Measurements from ENCODE around the gene CFAP161. TPM values are rescaled to one million over a fixed set of nuclear protein-coding genes. Genes with fewer than 3 reads are reported as not detected.
A peak's percentile ranks its signal among the peaks of the same experiment; 100 is the strongest.

The CFAP161 gene
- total RNA-seq, 2 donors from 2014 or later: 2.9 TPM; not detected in 1

GRCh38 chr15:81175496-81175895 is 41.4 kb downstream of the CFAP161 start:
- H3K27me3 ChIP-seq (replicated peaks; ENCODE audit: insufficient read depth): no peaks in the 10 kb centered on the region
- no peak for DNase-seq (ENCODE audit: low spot score)
- H3K36me3 ChIP-seq: no peaks in the 10 kb centered on the region
- no peaks in the 10 kb centered on the region for H3K4me1 ChIP-seq (replicated peaks)
- H3K4me3 ChIP-seq: no peak overlapping the region
- TF ChIP-seq POLR2A (IDR thresholded peaks at IDR 0.05) (no peak), POLR2AphosphoS5 (IDR thresholded peaks at IDR 0.05) (no peak)
- TF ChIP-seq, protein P1, sequence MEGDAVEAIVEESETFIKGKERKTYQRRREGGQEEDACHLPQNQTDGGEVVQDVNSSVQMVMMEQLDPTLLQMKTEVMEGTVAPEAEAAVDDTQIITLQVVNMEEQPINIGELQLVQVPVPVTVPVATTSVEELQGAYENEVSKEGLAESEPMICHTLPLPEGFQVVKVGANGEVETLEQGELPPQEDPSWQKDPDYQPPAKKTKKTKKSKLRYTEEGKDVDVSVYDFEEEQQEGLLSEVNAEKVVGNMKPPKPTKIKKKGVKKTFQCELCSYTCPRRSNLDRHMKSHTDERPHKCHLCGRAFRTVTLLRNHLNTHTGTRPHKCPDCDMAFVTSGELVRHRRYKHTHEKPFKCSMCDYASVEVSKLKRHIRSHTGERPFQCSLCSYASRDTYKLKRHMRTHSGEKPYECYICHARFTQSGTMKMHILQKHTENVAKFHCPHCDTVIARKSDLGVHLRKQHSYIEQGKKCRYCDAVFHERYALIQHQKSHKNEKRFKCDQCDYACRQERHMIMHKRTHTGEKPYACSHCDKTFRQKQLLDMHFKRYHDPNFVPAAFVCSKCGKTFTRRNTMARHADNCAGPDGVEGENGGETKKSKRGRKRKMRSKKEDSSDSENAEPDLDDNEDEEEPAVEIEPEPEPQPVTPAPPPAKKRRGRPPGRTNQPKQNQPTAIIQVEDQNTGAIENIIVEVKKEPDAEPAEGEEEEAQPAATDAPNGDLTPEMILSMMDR (IDR thresholded peaks at IDR 0.05): no peak
- 84% methylated on average over 1 of the region's 1 CpG for WGBS
- no peak overlapping the region for H3K27ac ChIP-seq
- intact Hi-C loops (cut with DNase I): no loop called here
- H3K9me3 ChIP-seq: no peaks in the 10 kb centered on the region

GRCh38 chr15:81176291-81176893 is 42.3 kb downstream of the CFAP161 start:
- no peaks in the 10 kb centered on the region for H3K27me3 ChIP-seq (replicated peaks; ENCODE audit: insufficient read depth)
- no peak for DNase-seq (ENCODE audit: low spot score)

DNA sequence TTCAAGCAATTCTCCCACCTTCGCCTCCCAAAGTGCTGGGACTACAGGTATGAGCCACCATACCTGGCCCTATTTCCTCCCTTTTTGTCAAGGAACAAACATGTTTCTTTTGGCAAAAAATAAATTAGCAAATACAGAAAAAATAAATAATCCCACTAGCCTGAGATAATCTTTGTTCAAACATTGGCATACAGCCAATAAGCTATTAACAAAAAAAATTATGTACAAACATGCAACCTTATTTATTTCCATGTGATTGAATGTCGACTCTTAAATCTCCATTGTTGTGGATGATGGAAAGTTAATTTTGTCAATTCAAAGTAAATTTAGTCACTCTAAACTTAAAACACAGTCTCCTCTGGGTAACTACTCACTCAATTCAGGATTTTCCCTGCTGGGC is 44.3 kb downstream of the CFAP161 start:
- no peak overlapping the region for H3K4me3 ChIP-seq
- H3K36me3 ChIP-seq: no peaks in the 10 kb centered on the region
- no peak for DNase-seq (ENCODE audit: low spot score)
- H3K4me1 ChIP-seq (replicated peaks): no peaks in the 10 kb centered on the region
- intact Hi-C loops (cut with DNase I): no loop called here
- no peak for TF ChIP-seq POLR2A (IDR thresholded peaks at IDR 0.05)
- TF ChIP-seq POLR2AphosphoS5 (IDR thresholded peaks at IDR 0.05): no peak
- TF ChIP-seq, protein P1 (IDR thresholded peaks at IDR 0.05): no peak
- no peak overlapping the region for H3K27ac ChIP-seq
- no peaks in the 10 kb centered on the region for H3K27me3 ChIP-seq (replicated peaks; ENCODE audit: insufficient read depth)
- 57% methylated on average over 2 of the region's 2 CpGs for WGBS
- no peaks in the 10 kb centered on the region for H3K9me3 ChIP-seq

More at GRCh38 chr15:81176291-81176893, 42.3 kb downstream of the CFAP161 start:
- Histone ChIP-seq H3K4me1 (replicated peaks) (no peaks in the 10 kb centered on the region), H3K27ac (no peak overlapping the region), H3K4me3 (no peak overlapping the region), H3K9me3 (no peaks in the 10 kb centered on the region), H3K36me3 (no peaks in the 10 kb centered on the region)
- 84% methylated on average over 16 of the region's 16 CpGs for WGBS
- intact Hi-C loops (cut with DNase I): no loop called here
- TF ChIP-seq, protein P1 (IDR thresholded peaks at IDR 0.05): no peak
- TF ChIP-seq POLR2AphosphoS5 (IDR thresholded peaks at IDR 0.05) (no peak), POLR2A (IDR thresholded peaks at IDR 0.05) (no peak)

DNA sequence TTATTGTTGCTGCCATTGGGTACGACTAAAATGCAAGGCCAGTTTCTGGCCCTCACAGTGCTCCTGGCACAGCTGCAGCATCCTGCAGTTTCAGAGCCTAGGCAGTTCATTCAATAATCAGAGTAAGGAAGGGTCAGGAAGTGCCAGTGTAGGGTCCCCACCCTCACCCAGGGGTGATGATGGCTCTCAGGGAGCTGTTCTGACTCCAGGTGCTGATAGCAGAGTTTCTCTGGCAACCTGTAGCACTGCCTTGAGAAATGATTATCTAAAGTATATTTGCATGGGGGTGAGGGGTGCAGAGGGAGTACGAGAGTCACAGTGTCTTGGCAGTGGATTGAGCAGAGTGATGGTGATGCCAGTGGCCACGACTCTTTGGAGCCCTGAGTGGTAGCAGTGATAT is 47.1 kb downstream of the CFAP161 start:
- H3K27me3 ChIP-seq (replicated peaks; ENCODE audit: insufficient read depth): no peaks in the 10 kb centered on the region
- no peaks in the 10 kb centered on the region for H3K4me1 ChIP-seq (replicated peaks)
- no peak overlapping the region for H3K4me3 ChIP-seq
- 80% methylated on average over 3 of the region's 3 CpGs for WGBS
- intact Hi-C loops (cut with DNase I): no loop called here
- H3K27ac ChIP-seq: no peak overlapping the region
- TF ChIP-seq POLR2A (IDR thresholded peaks at IDR 0.05): no peak
- TF ChIP-seq, protein P1 (IDR thresholded peaks at IDR 0.05): no peak
- TF ChIP-seq POLR2AphosphoS5 (IDR thresholded peaks at IDR 0.05): no peak
- no peak for DNase-seq (ENCODE audit: low spot score)
- H3K9me3 ChIP-seq: no peaks in the 10 kb centered on the region
- no peaks in the 10 kb centered on the region for H3K36me3 ChIP-seq

DNA sequence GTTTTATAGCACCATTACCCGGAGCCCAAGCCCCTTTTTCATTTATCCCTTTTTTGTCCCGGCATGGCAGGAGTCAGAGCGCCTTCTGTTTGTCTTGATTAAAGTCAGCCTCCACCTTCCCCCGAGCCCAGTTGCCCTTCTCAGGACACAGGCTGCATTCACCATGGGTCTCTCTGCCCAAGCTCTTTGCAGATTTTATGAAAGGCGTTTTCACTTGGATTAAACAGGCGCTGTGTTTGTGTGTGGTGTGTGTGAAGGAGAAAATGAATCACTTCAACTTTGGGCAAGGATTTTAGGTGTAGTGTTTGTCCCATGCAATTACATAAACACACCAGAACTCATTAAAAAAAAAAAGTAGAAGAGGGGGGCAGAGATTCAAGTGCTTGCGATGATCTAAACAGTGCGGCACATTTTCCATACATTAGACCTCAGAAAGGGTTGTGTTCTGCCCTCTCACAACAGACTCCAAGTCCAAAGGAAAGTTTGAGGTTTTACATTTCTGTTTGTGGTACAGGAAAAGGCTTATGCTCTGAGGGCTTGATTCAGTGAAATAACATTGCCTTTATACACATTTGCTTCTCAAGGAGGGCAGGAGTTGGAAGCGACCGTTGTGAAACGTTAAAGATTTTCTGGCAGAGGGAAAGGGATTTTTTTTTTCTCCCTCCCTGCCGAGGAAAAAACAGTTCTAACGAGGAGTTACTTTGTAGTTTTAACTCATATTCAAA is 48.1 kb downstream of the CFAP161 start:
- 20% methylated on average over 13 of the region's 13 CpGs for WGBS
- Histone ChIP-seq H3K4me3 (peak overlapping the region; percentile 4 to 12), H3K9me3 (no peaks in the 10 kb centered on the region), H3K36me3 (no peaks in the 10 kb centered on the region), H3K27me3 (replicated peaks; ENCODE audit: insufficient read depth) (no peaks in the 10 kb centered on the region), H3K27ac (peak overlapping the region in 1 of 2 donors; percentile 26), H3K4me1 (replicated peaks) (no peaks in the 10 kb centered on the region)
- no peak for DNase-seq (ENCODE audit: low spot score)
- intact Hi-C loops (cut with DNase I): no loop called here
- no peak for TF ChIP-seq POLR2A (IDR thresholded peaks at IDR 0.05)
- TF ChIP-seq, protein P1 (IDR thresholded peaks at IDR 0.05): no peak
- TF ChIP-seq POLR2AphosphoS5 (IDR thresholded peaks at IDR 0.05): no peak
